NOMO-1 treated with DMSO at 0.1 percent for 48 hours (cell line): ENCODE results near the gene TOR3A.

ENCODE experiments used
- DNase-seq: peaks from one replicate; lab custom pipeline; 2025; ENCODE audit not compliant: unreplicated experiment; lab: John Stamatoyannopoulos, UW

TOR3A gene

DNA sequence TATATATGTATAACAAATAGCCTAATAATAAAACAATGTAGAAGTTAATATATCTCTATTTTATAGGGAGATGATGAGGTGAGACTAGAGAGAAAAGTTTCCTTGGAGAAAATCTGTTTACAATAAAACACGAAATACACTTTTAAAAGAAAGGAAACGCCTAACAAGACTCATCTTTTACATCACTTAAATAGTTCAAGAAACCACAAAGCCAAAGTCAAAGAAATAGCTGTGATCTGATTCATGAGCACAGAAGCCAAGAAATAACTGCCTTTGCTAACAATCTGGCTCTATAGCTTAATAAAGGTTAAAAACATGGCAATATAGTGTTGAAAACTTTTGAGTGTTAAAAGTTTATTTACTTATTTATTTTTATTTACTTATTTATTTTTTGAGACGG lies 61.5 kb downstream of the TOR3A start:
- DNase-seq = peak; percentile 48

DNA sequence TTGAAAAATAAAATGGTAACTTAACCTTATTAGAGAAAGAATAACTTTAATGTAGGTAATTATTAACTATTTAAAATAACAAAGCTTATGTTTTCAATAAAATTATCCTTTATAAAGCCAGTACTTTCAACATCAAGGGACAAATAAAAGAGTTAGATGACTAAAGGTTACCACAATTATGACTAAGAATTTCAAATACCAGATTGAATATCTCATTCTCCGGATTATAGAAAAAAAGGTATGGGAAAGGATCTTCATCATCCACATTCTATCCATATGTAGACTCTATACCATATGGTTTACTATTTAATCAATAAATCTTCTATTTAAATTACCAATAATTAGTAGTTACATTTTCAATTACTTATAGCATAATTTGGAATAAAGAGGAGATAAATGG lies 62.8 kb downstream of the TOR3A start:
- DNase-seq = no peak

DNA sequence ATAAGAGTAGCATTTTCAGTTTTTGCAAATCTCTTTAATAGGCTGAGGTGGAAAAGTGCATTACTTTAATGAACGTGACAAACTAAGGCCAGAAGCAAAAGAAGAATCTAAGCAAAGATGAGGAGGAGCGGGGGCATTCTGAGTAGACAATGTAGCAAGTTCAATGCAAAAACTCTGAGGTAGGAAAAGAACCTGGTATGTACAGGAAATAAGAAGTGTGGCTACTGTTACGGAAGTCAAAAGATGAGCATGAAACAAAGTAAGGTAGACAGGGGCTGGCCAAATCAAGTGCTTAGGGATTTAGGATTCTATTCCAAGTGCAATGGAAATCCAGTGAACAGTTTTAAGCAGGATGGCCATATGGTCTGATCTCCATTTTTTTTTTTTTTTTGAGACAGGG lies 63.7 kb downstream of the TOR3A start:
- DNase-seq = no peak
